OCI-LY1 (cell line): ENCODE measurements around the gene SHROOM3.

Experiments used
- H2AFZ ChIP-seq: fragments of 200-600 bp; sonication (generic), shearing (Covaris generic); 2 replicates; pipeline ENCODE4 v1.6.0; 2014; ENCODE audit warnings: antibody characterized with exemption, mild to moderate bottlenecking, low read length
- H3F3A ChIP-seq: fragments of 200-600 bp; sonication (generic), shearing (Covaris generic); 2 replicates; pipeline ENCODE4 v1.6.0; 2014; ENCODE audit warnings: mild to moderate bottlenecking, antibody characterized with exemption, low read length, moderate library complexity; ENCODE audit not compliant: insufficient read depth
- H3K27ac ChIP-seq: fragments of 200-600 bp; sonication (generic); 2 replicates; pipeline ENCODE4 v1.5.1; 2014; ENCODE audit warnings: low read length, mixed run types, mild to moderate bottlenecking, low read depth; ENCODE audit not compliant: poor library complexity, severe bottlenecking
- H3K27me3 ChIP-seq: fragments of 200-600 bp; sonication (generic); 2 replicates; pipeline ENCODE4 v1.6.0; 2014; ENCODE audit warnings: antibody characterized with exemption, mild to moderate bottlenecking, low read length, moderate library complexity; ENCODE audit not compliant: insufficient read depth
- H3K36me3 ChIP-seq: fragments of 200-600 bp; sonication (generic); 2 replicates; pipeline ENCODE4 v1.6.1; 2014; ENCODE audit warnings: mild to moderate bottlenecking, antibody characterized with exemption, low read length, moderate library complexity, mixed read lengths; ENCODE audit not compliant: insufficient read depth
- H3K4me1 ChIP-seq: fragments of 200-600 bp; sonication (generic); 2 replicates; pipeline ENCODE4 v1.5.1; 2014; ENCODE audit warnings: mild to moderate bottlenecking, low read length, moderate library complexity; ENCODE audit not compliant: insufficient read depth, severe bottlenecking
- H3K4me2 ChIP-seq: fragments of 200-600 bp; sonication (generic), shearing (Covaris generic); 2 replicates; pipeline ENCODE4 v1.6.1; 2014; ENCODE audit warnings: low read length
- H3K4me3 ChIP-seq: fragments of 200-600 bp; sonication (generic); 2 replicates; pipeline ENCODE4 v1.5.1; 2014; ENCODE audit warnings: low read length, low read depth, mild to moderate bottlenecking, mixed read lengths; ENCODE audit not compliant: poor library complexity, severe bottlenecking
- H3K79me2 ChIP-seq: fragments of 200-600 bp; shearing (Covaris generic); 2 replicates; pipeline ENCODE4 v1.6.1; 2016; ENCODE audit warnings: mixed run types, low read length, mixed read lengths; ENCODE audit not compliant: insufficient read depth
- H3K9ac ChIP-seq: fragments of 200-600 bp; sonication (generic), shearing (Covaris generic); 2 replicates; pipeline ENCODE4 v1.6.1; 2014; ENCODE audit warnings: mild to moderate bottlenecking, low read length, mixed read lengths
- H3K9me2 ChIP-seq: fragments of 200-600 bp; sonication (generic), shearing (Covaris generic); 2 replicates; pipeline ENCODE4 v1.6.1; 2014; ENCODE audit warnings: low read depth, mild to moderate bottlenecking, low read length, mixed read lengths
- H3K9me3 ChIP-seq: fragments of 200-600 bp; shearing (Covaris generic); 2 replicates; pipeline ENCODE4 v1.6.1; 2014; ENCODE audit warnings: low read length, mixed read lengths
- H4K20me1 ChIP-seq: fragments of 200-600 bp; sonication (generic), shearing (Covaris generic); 2 replicates; pipeline ENCODE4 v1.6.0; 2016; ENCODE audit warnings: mild to moderate bottlenecking, low read length; ENCODE audit not compliant: insufficient read depth
- EZH2 ChIP-seq: fragments of 200-600 bp; sonication (generic), shearing (Covaris generic); IDR thresholded peaks from 2 replicates; pipeline ENCODE4 v1.8.0; 2017; ENCODE audit warnings: borderline replicate concordance, mixed run types, mild to moderate bottlenecking, antibody characterized with exemption, low read length, moderate library complexity, mixed read lengths
- TF ChIP-seq, protein P1 (sequence below): fragments of 200-600 bp; sonication (generic), shearing (Covaris generic); IDR thresholded peaks from 2 replicates; pipeline ENCODE4 v1.5.1; 2017; ENCODE audit warnings: mild to moderate bottlenecking, antibody characterized with exemption, low read length, moderate library complexity, mixed read lengths

SHROOM3 gene

DNA sequence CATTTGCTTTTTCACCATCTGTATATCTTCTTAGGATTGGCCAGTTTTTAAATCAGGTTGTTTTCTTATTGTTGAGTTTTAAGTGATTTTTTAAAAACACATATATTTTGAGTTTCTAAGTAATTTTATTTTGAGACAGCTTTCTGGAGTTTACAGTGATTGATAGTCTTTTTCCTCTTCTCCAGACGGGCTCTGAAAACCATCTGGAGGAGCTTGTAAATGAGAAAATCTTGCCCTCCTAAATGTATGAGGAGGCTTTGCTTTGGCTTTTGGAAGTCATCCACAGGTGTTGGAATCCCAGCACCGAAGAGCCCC, 302.7 kb downstream of the SHROOM3 start:
- Histone ChIP-seq H3K27ac (no peak overlapping the region), H3K9me2 (no peaks in the 10 kb centered on the region), H3K9ac (no peak overlapping the region), H2AFZ (no peak overlapping the region), H3K27me3 (no peaks in the 10 kb centered on the region; the same call in 1 of the 2 replicates), H3K9me3 (no peaks in the 10 kb centered on the region), H3F3A (no peaks in the 10 kb centered on the region), H3K4me2 (no peak overlapping the region), H4K20me1 (no peaks in the 10 kb centered on the region), H3K4me1 (no peaks in the 10 kb centered on the region), H3K79me2 (no peaks in the 10 kb centered on the region), H3K4me3 (no peak overlapping the region), H3K36me3 (no peaks in the 10 kb centered on the region)
- no peak for TF ChIP-seq EZH2
- TF ChIP-seq, protein P1, sequence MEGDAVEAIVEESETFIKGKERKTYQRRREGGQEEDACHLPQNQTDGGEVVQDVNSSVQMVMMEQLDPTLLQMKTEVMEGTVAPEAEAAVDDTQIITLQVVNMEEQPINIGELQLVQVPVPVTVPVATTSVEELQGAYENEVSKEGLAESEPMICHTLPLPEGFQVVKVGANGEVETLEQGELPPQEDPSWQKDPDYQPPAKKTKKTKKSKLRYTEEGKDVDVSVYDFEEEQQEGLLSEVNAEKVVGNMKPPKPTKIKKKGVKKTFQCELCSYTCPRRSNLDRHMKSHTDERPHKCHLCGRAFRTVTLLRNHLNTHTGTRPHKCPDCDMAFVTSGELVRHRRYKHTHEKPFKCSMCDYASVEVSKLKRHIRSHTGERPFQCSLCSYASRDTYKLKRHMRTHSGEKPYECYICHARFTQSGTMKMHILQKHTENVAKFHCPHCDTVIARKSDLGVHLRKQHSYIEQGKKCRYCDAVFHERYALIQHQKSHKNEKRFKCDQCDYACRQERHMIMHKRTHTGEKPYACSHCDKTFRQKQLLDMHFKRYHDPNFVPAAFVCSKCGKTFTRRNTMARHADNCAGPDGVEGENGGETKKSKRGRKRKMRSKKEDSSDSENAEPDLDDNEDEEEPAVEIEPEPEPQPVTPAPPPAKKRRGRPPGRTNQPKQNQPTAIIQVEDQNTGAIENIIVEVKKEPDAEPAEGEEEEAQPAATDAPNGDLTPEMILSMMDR: no peak

DNA sequence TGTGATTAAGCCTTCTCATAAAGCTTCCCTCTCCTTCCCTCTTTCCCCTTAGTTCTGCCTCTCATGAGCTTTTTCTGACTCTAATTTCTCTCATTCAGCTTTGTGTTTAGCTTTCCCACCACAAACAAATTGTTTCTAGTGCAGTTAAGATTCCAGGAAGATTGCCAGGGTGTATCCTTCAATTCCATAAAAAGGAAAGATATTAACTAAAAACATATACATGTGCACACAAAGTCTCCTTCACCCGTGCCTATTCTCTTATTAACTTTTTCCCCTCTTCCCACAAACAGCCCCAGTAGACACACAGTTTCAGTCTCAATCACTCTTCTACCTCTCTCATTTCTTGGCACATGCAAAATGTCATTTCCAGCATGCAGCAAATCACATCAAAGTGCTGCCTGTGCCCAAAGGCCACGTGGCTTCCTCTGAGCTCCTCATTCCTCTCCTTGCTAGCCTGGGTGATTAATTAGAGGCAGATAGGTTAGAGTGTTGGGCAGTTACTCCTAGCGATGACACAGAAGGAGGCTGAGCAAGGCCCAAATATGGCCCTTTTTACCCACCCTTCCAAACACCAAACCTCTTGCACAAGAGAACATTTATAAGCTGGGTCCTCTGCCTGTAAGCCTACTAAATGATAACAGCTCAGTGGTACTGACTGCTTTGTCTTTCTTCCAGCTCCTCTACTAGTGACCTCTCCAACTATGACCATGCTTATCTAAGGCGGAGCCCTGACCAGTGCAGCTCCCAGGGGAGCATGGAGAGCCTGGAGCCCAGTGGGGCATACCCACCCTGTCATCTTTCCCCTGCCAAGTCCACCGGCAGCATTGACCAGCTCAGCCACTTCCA, 303.3 kb downstream of the SHROOM3 start:
- H3K9me2 ChIP-seq: no peaks in the 10 kb centered on the region
- TF ChIP-seq EZH2: no peak
- TF ChIP-seq, protein P1: no peak
- H3K36me3 ChIP-seq: no peaks in the 10 kb centered on the region
- no peaks in the 10 kb centered on the region for H3K9me3 ChIP-seq
- H3F3A ChIP-seq: no peaks in the 10 kb centered on the region
- no peaks in the 10 kb centered on the region; the same call in 1 of the 2 replicates for H3K27me3 ChIP-seq
- H3K4me2 ChIP-seq: no peak overlapping the region
- no peaks in the 10 kb centered on the region for H4K20me1 ChIP-seq
- no peaks in the 10 kb centered on the region for H3K4me1 ChIP-seq
- H3K79me2 ChIP-seq: no peaks in the 10 kb centered on the region
- H3K27ac ChIP-seq: no peak overlapping the region
- H3K9ac ChIP-seq: no peak overlapping the region
- no peak overlapping the region for H3K4me3 ChIP-seq
- no peak overlapping the region for H2AFZ ChIP-seq

DNA sequence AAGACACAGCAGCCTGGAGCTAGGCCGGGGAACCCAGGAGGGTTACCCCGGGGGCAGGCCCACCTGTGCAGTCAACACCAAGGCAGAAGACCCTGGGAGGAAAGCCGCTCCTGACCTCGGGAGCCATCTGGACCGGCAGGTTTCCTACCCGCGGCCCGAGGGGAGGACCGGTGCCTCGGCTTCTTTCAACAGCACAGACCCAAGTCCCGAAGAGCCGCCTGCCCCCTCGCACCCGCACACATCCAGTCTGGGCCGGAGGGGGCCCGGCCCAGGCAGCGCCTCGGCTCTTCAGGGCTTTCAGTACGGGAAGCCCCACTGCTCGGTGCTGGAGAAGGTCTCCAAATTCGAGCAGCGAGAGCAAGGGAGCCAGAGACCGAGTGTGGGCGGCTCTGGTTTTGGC, 305.2 kb downstream of the SHROOM3 start:
- H3F3A ChIP-seq: no peaks in the 10 kb centered on the region
- no peak overlapping the region for H3K4me2 ChIP-seq
- H3K27ac ChIP-seq: no peak overlapping the region
- no peak overlapping the region for H3K9ac ChIP-seq
- H3K79me2 ChIP-seq: no peaks in the 10 kb centered on the region
- no peaks in the 10 kb centered on the region for H3K9me2 ChIP-seq
- no peak overlapping the region for H2AFZ ChIP-seq
- no peak overlapping the region for H3K4me3 ChIP-seq
- no peaks in the 10 kb centered on the region; the same call in 1 of the 2 replicates for H3K27me3 ChIP-seq
- H4K20me1 ChIP-seq: no peaks in the 10 kb centered on the region
- no peak for TF ChIP-seq EZH2
- no peaks in the 10 kb centered on the region for H3K36me3 ChIP-seq
- H3K9me3 ChIP-seq: no peaks in the 10 kb centered on the region
- no peaks in the 10 kb centered on the region for H3K4me1 ChIP-seq
